LNCaP clone FGC (cell line): Measurements from ENCODE around the gene MAN1C1.

ENCODE experiments used
- DNase-seq: peaks from one replicate; pipeline ENCODE4 v3.0.0-alpha.2; 2011; ENCODE audit warnings: low read depth
- H3K4me3 ChIP-seq: 2 replicates; pipeline ENCODE4 v1.5.1; 2011; ENCODE audit warnings: mild to moderate bottlenecking, low read depth, low read length, control low read depth
- CTCF ChIP-seq: IDR thresholded peaks from 2 replicates; pipeline ENCODE4 v1.5.1; 2012; ENCODE audit warnings: mild to moderate bottlenecking; ENCODE audit not compliant: control insufficient read depth, insufficient read depth; ENCODE audit errors: extremely low read depth

Gene MAN1C1

DNA sequence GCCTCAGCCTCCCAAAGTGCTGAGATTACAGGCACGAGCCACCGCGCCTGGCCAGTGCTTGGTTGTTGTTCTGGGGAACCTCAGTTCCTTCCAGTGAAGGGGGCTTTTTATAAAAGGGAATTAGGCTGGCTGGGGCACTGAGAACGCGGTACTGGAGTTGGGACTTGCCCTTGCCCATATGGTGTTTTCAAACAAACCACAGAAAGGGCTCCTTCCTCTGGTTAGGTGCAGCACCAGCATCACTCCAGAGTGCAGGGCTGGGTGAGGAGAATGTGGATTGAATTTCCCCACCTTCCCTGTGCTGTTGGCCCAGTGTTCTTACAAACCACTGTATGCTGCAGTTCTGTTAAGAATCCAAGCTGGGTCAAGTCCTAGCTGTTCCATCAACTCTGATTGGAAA is 5.3 kb downstream of the MAN1C1 start:
- H3K4me3 ChIP-seq = no peak overlapping the region
- TF ChIP-seq CTCF = no peak
- DNase-seq = no peak

GRCh38 chr1:25622531-25622930 is 5.9 kb downstream of the MAN1C1 start:
- DNase-seq = no peak
- H3K4me3 ChIP-seq = no peak overlapping the region
- no peak for TF ChIP-seq CTCF

- H3K4me3 ChIP-seq = no peak overlapping the region
- no peak for DNase-seq
- no peak for TF ChIP-seq CTCF
Measured at GRCh38 chr1:25623007-25623406, 6.4 kb downstream of the MAN1C1 start.

DNA sequence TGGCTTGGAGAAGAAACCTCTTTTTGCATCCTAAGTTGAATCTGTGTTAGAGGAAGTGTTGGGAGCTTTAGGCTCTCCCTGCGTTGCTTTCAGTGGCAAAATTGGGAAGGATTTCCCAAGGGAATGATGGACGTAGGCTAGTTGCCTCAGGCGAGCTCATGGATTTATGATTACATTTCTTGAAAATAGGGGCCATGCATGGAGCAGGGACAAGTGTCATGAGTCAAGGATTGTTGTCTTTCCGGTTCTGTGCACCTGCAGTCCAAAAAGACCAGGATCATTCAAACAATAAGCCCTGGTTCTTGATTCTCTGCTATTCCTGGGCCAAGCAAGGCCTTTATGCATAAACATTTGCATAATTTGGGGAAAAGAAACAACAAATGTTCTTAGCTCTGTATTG is 7.1 kb downstream of the MAN1C1 start:
- DNase-seq = no peak
- no peak overlapping the region for H3K4me3 ChIP-seq
- TF ChIP-seq CTCF = no peak

DNA sequence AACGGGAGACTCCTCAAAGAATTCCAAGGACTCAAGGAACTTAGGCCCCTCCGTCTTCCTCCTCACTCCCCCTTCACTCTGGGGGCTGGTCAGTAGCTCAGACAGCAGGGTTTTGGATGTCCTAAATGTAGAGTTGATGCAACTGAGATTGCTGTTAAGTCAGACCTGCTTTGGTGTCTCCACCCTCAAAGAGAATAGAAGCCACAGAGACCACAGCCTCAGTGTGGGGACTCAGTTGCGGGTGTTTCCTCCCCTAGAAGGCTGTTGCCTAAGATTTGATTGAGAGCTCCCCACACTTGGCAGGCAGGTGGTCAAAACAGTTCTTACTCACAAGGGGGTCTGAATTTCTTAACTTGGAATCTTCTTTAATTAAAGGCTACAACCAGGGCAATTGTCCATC is 7.6 kb downstream of the MAN1C1 start:
- TF ChIP-seq CTCF = no peak
- no peak for DNase-seq
- no peak overlapping the region for H3K4me3 ChIP-seq

GRCh38 chr1:25624604-25625003 is 8.0 kb downstream of the MAN1C1 start:
- DNase-seq = no peak
- no peak for TF ChIP-seq CTCF
- H3K4me3 ChIP-seq = no peak overlapping the region

GRCh38 chr1:25626018-25626417 is 9.4 kb downstream of the MAN1C1 start:
- TF ChIP-seq CTCF = no peak
- no peak overlapping the region for H3K4me3 ChIP-seq
- no peak for DNase-seq
